Hematopoietic multipotent progenitor cell treated with erythropoietin and hydrocortisone succinate and interleukin-3 and kit ligand, for 15 days (in vitro differentiated cells): ENCODE data around the gene GSTO1.

Experiments
- DNase-seq: peaks from one replicate; pipeline ENCODE4 v3.0.0-alpha.2; 2015; ENCODE audit warnings: low spot score

Gene GSTO1

DNA sequence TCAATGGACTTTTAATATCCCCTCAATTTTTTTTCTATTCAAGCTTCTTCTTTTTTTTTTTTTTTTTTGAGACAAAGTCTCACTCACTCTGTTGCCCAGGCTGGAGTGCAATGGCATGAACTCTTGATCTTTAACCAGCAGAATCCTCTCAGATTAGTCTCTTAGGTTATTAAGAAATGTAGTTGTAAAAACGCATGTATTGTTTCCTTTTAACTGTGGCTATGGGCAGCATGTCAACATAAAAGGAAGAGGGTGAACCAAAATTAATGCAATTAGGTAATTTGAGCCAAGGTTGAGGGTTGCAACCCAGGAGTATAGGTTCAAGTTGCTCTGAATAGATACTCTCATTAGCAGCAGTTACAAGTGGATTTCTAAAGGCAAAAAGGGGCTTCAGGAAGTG, 4.3 kb upstream of the GSTO1 start:
- DNase-seq = no peak

DNA sequence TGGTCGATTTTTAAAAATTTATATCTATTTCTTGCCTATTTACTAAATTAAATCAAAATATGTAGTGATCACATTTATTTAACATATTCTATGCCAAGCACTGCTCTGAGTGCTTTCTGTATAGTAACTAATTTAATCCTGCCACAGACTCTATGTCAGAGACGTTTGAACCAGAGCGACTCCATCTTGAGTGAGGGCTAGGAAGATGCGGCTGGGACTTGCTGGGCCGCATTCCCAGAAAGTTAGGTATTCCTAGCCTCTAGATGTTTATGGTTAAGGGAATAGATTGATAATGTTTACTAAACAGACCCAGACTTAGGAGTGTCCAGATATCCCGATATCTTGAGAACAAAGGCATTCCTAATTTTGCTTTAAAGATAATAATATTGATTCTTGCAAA, 3.2 kb upstream of the GSTO1 start:
- no peak for DNase-seq

DNA sequence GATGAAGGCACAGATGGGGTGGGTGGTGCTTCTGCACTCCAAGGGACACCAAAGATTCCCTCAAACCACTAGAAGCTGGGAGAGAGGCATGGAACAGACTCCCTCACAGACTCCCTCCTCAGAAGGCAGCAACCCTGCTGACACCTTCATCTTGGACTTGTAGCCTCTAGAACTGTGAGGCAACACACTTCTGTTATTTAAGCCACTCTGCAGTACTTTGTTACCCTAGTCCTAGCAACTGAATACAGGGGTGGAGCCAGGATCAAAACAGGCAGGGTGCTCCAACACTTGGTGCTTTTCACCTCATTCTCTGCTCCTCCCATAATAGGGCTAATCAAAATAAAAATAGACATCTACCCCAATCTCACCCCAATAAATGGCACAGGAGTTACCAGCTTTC, 2.3 kb upstream of the GSTO1 start:
- peak; percentile 39 for DNase-seq

DNA sequence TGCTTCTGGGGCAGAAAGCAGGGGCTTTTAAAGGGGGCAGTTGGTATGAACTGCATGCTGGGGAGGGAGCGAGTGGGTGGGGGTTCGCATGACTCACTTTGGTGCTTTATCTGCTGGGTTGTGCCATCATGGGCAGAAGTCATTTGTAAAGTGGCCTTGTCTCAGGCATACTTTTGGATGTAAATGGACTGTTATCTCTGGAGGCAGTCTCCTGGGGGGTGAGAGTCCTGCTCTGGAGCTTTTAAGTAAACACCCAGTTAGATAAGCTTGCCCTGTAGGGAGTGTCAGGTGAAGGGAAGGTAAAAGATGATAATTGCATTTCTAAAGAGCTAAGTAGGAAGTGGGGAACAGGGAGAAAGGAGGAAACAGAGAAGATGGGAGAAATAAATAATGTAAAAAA, 1.6 kb upstream of the GSTO1 start:
- DNase-seq = peak; percentile 71

GRCh38 chr10:104253606-104254410, 884 bp upstream of the GSTO1 start:
- DNase-seq = no peak

- peak; percentile 49 for DNase-seq
Observed at GRCh38 chr10:104255311-104255981, 754 bp downstream of the GSTO1 start.

GRCh38 chr10:104256335-104256961, 1.8 kb downstream of the GSTO1 start:
- DNase-seq = peak; percentile 50

DNA sequence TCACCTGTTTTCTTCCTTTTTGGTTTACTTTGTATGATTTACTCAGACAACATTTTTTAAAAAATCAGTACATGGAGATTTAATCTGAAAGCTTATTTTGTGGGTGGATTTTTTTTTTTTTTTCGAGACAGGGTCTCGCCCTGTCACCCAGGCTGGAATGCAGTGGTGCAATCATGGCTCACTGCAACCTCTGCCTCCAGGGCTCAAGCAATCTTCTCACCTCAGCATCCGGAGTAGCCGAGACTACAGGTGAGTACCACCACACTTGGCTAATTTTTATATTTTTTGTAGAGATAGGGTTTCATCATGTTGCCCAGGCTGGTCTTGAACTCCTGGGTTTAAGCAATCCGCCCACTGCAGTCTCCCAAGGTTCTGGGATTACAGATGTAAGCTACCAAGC, 2.5 kb downstream of the GSTO1 start:
- DNase-seq = no peak

- no peak for DNase-seq
Observed at GRCh38 chr10:104258209-104258608, 3.5 kb downstream of the GSTO1 start.

DNA sequence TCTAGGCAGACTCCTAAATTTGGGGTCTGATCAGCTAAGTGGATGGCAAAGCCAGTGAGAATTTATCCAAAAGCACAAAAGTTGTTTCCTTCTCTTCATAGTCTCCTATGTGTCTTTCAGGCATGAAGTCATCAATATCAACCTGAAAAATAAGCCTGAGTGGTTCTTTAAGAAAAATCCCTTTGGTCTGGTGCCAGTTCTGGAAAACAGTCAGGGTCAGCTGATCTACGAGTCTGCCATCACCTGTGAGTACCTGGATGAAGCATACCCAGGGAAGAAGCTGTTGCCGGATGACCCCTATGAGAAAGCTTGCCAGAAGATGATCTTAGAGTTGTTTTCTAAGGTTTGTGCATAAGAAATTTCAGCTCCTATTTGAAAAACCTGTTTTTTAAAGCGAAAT, 4.8 kb downstream of the GSTO1 start:
- no peak for DNase-seq

DNA sequence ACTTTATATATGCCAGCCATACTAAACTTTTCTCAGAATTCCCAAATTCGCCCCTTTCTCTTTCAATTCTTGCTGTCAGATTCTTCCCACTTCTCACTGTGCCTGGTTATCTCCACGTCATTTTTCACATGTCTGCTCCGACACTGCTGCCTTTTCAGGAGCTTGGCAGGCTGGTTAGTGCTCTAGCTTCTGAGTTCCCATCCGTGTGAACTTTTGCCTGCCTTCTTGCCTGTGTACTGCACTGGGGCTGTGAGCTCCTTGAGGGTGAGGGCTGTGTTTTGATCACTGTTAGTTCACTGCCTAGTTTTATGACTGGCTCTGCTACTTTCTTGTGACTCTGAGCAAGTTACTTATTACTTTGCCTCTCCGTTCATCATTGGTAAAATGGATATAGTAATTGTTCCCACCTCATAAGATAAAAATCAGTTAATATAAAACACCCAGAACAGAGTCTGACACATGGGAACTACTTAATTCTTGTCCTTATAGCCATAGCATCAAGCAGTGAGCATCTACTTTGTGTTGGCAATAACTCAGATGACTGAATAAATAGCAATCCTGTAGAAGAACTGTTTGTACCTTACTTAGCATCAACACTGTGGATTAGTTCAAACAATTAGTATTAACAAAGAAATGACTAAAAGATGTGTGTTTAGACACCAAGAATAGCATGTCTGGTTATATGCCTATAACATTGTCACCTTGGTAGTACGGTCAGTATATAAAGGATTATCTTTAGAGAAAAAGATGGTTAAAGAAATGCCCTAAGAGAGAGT, 5.5 kb downstream of the GSTO1 start:
- DNase-seq = no peak

DNA sequence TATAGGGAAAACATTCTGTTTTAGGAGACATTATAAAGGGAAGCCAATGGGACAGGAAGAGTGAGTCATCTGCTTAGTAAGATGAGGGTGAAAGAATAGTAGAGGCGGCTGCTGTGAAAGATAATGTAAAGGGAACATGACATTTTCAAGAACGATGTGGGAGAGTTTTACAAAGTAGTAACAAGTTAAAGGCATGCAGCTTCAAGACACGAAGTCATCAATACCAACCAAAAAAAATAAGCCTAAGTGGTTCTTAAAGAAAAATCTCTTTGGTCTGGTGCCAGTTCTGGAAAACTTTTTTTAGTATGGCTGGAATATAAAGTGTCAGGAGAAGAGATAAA, 6.1 kb downstream of the GSTO1 start:
- peak; percentile 72 for DNase-seq

GRCh38 chr10:104262055-104262454, 7.4 kb downstream of the GSTO1 start:
- peak; percentile 52 for DNase-seq

DNA sequence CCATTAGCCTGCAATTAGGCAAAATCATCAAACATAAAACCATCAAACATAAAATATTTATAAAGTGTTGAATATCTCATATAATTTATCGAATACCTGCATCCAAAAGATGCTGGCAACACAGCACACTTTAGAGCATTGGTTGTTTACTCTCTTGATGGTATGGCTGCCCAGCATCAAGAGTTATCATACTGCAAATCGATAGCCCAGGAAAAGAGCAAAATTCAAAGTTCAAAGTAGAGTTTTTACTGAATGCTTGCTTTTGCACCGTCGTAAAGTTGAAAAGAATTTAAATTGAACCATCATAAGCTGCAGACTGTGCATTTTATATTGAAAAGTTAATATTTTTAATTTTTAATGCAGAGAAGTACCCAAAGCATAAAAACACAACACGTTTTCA, 10.1 kb downstream of the GSTO1 start:
- DNase-seq = no peak

- no peak for DNase-seq
Observed at GRCh38 chr10:104267721-104268404, 13.2 kb downstream of the GSTO1 start.

GRCh38 chr10:104268405-104268712, 13.7 kb downstream of the GSTO1 start:
- DNase-seq = peak; percentile 26

DNA sequence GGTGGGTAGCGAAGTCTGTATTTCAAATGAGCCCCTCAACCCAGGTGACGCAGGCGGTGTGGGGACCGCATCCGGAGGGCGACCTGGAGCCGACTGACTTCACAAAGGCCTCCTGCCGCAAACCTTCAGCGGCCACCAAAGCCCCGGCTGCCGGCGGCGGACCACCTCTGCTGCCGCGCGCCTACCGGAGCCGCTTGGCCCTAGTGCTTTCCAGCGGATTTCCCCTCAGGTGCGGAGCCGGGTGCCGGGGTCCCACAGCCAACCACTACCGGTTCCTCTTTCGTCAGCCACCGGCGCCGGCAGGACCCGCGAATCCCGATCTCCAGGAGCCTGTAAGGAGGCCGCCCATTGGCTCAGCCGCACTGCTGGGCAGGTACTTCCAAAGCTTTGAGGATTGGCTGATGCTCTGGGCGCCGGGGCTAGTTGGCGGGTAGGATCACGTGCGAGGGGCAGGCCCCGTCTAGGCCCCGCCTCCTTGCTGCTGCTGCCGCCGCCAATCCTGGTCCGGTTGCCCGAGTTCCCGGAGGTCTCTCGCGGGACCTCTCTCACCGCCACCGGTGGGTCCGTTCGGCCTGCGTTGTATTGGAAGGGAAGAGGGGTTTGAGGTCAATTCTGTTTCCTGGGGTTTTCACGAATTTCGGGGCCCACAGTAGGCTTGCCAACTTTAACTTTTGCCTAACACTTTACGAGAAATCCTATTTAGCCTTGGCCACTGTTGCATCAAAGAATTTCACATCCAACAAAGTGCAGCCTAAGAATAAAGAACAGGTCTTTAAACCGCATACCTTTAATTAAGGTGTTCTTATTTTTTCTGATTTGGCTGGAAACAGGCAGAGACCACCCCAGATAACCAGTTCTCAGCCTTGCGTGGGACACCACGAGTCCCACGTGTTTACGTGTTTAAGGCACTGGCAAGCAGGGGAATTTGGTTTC, 14.3 kb downstream of the GSTO1 start, which contains the start of gene GSTO2:
GSTO2 (plus strand) TSS at position 472 of the 933 bp plus-strand sequence. CDS start 5,732 bp downstream, outside the sequence.
- peak; percentile 98 for DNase-seq

DNA sequence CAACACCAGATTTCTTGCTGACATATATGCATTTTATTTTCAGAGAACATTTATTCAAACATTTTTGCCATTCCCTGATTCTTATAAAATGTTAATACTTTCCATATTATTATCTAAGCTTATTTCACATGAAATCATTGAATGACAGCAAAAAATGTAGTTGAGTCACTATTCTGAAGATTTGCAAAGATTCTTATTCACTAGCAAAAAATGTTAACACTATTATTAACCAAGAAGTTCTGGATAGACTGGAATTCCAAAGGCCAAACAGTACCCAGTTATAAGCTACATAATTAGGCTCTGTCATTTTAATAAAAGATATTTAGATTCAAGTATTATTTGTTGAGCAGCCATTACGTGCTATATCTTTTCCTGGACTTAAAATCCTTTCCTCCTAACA, 18.6 kb downstream of the GSTO1 start:
- no peak for DNase-seq

GRCh38 chr10:104273899-104274575, 19.3 kb downstream of the GSTO1 start:
- DNase-seq = no peak
